K562 (cell line): ENCODE results near the gene TRAPPC2B. TPM values are rescaled to one million over a fixed set of nuclear protein-coding genes. Genes with fewer than 3 reads are reported as not detected.

Source experiments
- FOS ChIP-seq: IDR thresholded peaks from 3 replicates; pipeline ENCODE4 v1.6.1; 2011; ENCODE audit not compliant: insufficient read length; ENCODE audit errors: extremely low read depth
- FOXA1 ChIP-seq: fragments of 450-650 bp; IDR thresholded peaks from 2 replicates; pipeline ENCODE4 v1.6.1; 2016; ENCODE audit warnings: mild to moderate bottlenecking, borderline replicate concordance
- JUN ChIP-seq, 2 experiments: sonication (generic) in 1 of 2; formaldehyde crosslinking in 1 of 2; IDR thresholded peaks; 2 replicates each; pipeline versions ENCODE4 v1.6.1 to v1.8.0; 2012 to 2022; ENCODE audit warnings: borderline replicate concordance in 2 of 2, mild to moderate bottlenecking in 2 of 2, improper control_type of control experiment in 1 of 2, low read depth in 1 of 2, low read length in 1 of 2, missing genetic modification reagents in 1 of 2
- POLR2G ChIP-seq: fragments of 200-400 bp; formaldehyde crosslinking; IDR thresholded peaks from 2 replicates; pipeline ENCODE4 v1.6.1; 2017; ENCODE audit warnings: low read depth, mild to moderate bottlenecking, antibody characterized with exemption, low read length, moderate library complexity
- RBFOX2 ChIP-seq: fragments of 200-400 bp; formaldehyde crosslinking; IDR thresholded peaks from 2 replicates; pipeline ENCODE4 v1.6.1; 2017; ENCODE audit warnings: low read depth, mild to moderate bottlenecking, low read length, moderate library complexity
- RCOR1 ChIP-seq, 2 experiments: IDR thresholded peaks; 2 replicates each; pipeline ENCODE4 v1.6.1; 2012; ENCODE audit warnings: low read depth in 2 of 2, low read length in 2 of 2, borderline replicate concordance in 1 of 2, improper control_type of control experiment in 1 of 2
- SMAD3 ChIP-seq: fragments of 450-650 bp; formaldehyde crosslinking; conservative IDR thresholded peaks from 2 replicates; pipeline ENCODE4 v1.4.0; 2020; ENCODE audit warnings: mild to moderate bottlenecking
- SNRNP70 ChIP-seq: fragments of 200-400 bp; formaldehyde crosslinking; optimal IDR thresholded peaks from 2 replicates; pipeline ENCODE3; 2017; ENCODE audit warnings: low read depth, low read length
- ZC3H11A ChIP-seq: IDR thresholded peaks from 2 replicates; pipeline ENCODE4 v1.6.1; 2012; ENCODE audit warnings: low read depth, low read length, improper control_type of control experiment
- ZNF253 ChIP-seq: fragments of 250-450 bp; sonication (Bioruptor Pico); conservative IDR thresholded peaks from 2 replicates; pipeline ENCODE4 v1.6.1; 2021; ENCODE audit warnings: mild to moderate bottlenecking
- ZNF445 ChIP-seq: fragments of 250-450 bp; sonication (Bioruptor Pico); IDR thresholded peaks from 2 replicates; pipeline ENCODE4 v1.4.0; 2020; ENCODE audit warnings: low read depth, mild to moderate bottlenecking, moderate library complexity
- ZNF707 ChIP-seq: fragments of 250-450 bp; sonication (Bioruptor Pico); conservative IDR thresholded peaks from 2 replicates; pipeline ENCODE4 v1.8.0; 2022; ENCODE audit warnings: inconsistent platforms, mild to moderate bottlenecking, moderate library complexity
- ZNF75A ChIP-seq: fragments of 450-650 bp; formaldehyde crosslinking; IDR thresholded peaks from 2 replicates; pipeline ENCODE4 v1.4.0; 2020; ENCODE audit warnings: mild to moderate bottlenecking
- ZNF76 ChIP-seq: fragments of 250-450 bp; sonication (Bioruptor Pico); IDR thresholded peaks from 2 replicates; pipeline ENCODE4 v1.4.0; 2020; ENCODE audit warnings: mild to moderate bottlenecking, moderate library complexity, borderline replicate concordance
- ZNF77 ChIP-seq: fragments of 250-450 bp; sonication (Bioruptor Pico); IDR thresholded peaks from 2 replicates; pipeline ENCODE4 v1.5.0; 2020
- polyA plus RNA-seq, 8 experiments: library from polyadenylated mRNA; depleted of rRNA in 4 of 8; stranded (reverse) in 5 of 8; unstranded in 3 of 8; fragments of >200 nt; fragmentation: Nextera tagmentation in 2 of 8; fragmentation: Illumina TruSeq in 1 of 8; extraction: Ambion mirVana in 2 of 8; extraction: Trizol in 1 of 8; gene quantifications; 2 replicates each; pipeline versions ENCODE4 v1.2.1 to v1.2.3, GENCODE V29; 2011 to 2014; ENCODE audit warnings: inconsistent platforms in 1 of 8, missing spikeins in 1 of 8
- total RNA-seq, 7 experiments: library from RNA; depleted of rRNA in 6 of 7; stranded (reverse); fragments of >200 nt in 6 of 7; fragmentation: Illumina TruSeq in 2 of 7; extraction: Trizol in 2 of 7; gene quantifications; 2 replicates each; pipeline versions ENCODE4 v1.2.1 to v1.2.3, GENCODE V29; 2011 to 2021; ENCODE audit warnings: low replicate concordance in 1 of 7
- TF ChIP-seq, protein P1 (sequence below), 2 experiments: fragments of 450-650 bp in 1 of 2; sonication (generic) in 1 of 2; formaldehyde crosslinking in 1 of 2; IDR thresholded peaks in 1 of 2; conservative IDR thresholded peaks in 1 of 2; 2 replicates each; pipeline versions ENCODE4 v1.6.1 to v1.8.1; 2016 to 2023; ENCODE audit warnings: mild to moderate bottlenecking in 2 of 2, moderate library complexity in 2 of 2, inconsistent platforms in 1 of 2, missing genetic modification reagents in 1 of 2
- TF ChIP-seq, protein P2 (sequence below), 2 experiments: IDR thresholded peaks in 1 of 2; conservative IDR thresholded peaks in 1 of 2; 2 replicates each; pipeline ENCODE4 v1.6.1; 2016; ENCODE audit warnings: low read depth in 2 of 2, mild to moderate bottlenecking in 1 of 2, missing compliant biosample characterization in 1 of 2, missing genetic modification characterization in 1 of 2, moderate library complexity in 1 of 2
- TF ChIP-seq, protein P3 (sequence below): sonication (generic); formaldehyde crosslinking; IDR thresholded peaks from 2 replicates; pipeline ENCODE4 v1.8.0; 2022; ENCODE audit warnings: missing genetic modification reagents, mild to moderate bottlenecking, moderate library complexity, borderline replicate concordance
- TF ChIP-seq, protein P4 (sequence below): sonication (generic); formaldehyde crosslinking; IDR thresholded peaks from 2 replicates; pipeline ENCODE4 v1.4.0; 2020; ENCODE audit warnings: mild to moderate bottlenecking, missing genetic modification reagents

TRAPPC2B gene
- total and polyA plus RNA-seq, 9 of the 15 experiments (the other 6 are each of a cell fraction or from before 2014, with no cell fraction given): 2.2 to 20.4 (median 4.6) TPM

DNA sequence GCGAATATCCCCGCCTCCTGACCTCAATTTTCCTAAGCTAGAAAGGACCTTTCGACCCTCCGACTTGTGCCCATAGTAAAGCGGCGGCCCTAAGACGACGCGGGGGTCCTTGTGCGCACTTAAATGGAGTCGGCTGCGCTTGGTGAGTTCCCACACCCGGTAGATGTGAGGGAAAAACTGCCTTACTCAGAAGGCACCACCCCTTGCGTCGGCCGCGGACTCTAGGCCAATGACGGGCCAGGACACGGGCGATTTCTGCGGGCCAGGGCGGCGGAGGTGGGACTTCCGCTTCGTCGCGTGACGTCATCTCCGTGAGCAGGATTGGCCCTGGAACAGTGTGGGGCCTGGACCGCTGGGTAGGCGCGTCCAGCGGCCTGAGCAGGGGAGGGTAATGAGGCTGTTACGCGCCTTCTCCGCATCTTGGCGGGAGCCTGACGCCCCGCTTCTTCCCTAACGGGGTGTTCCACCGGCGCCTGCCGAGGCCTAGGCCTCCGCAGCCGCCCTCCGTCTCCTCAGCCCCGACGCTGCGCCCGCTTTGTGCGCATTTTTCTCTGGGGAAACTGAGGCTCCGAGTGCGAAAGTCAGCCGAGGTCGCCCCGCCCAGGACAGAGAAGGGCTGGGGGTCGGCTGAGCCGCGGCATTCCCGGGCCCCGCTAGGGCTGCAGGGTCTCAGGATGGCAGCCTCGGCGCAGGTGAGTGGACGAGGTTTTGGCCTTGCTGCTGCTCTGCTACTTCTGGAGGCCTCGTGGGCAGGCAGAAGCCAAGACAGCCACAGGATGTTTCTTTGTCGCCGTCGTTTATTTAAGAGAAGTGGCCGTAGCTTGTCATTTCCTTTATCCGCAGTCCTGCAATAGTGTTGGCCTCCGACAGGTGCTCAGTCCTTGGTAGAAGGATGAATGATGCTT, 42.9 kb upstream of the TRAPPC2B start, which contains the start of gene ZNF543 (continued):
- TF ChIP-seq SNRNP70 (no peak), ZNF707 (CRISPR knock-in tag) (no peak), SMAD3 (CRISPR knock-in tag) (no peak), ZC3H11A (no peak), ZNF253 (no peak), FOXA1 (no peak), RBFOX2 (peak; percentile 92), RCOR1 (IDR thresholded peaks at IDR 0.05; ENCODE audit: borderline replicate concordance in 1 of 2, low read depth in 2 of 2, low read length in 2 of 2) (0 out of 4 replicates have a peak, but pooled peaks of 1 of the 2 experiments have one; percentile 16), ZNF77 (CRISPR knock-in tag) (no peak), ZNF76 (CRISPR knock-in tag) (0 out of 2 replicates have a peak, but pooled peaks have one; percentile 43), ZNF445 (CRISPR knock-in tag) (no peak), ZNF75A (CRISPR knock-in tag) (peak; percentile 15; the same call in 1 of the 2 replicates), FOS (peak; percentile 12), JUN (IDR thresholded peaks at IDR 0.05; ENCODE audit: borderline replicate concordance, low read depth, low read length) (peak; percentile 83), JUN (CRISPR knock-in tag; IDR thresholded peaks at IDR 0.05; ENCODE audit: borderline replicate concordance) (no peak), POLR2G (peak; percentile 94)
- TF ChIP-seq, protein P1, sequence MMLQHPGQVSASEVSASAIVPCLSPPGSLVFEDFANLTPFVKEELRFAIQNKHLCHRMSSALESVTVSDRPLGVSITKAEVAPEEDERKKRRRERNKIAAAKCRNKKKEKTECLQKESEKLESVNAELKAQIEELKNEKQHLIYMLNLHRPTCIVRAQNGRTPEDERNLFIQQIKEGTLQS (IDR thresholded peaks at IDR 0.05): peak; percentile 99
- TF ChIP-seq, protein P1 (CRISPR knock-in tag; conservative IDR thresholded peaks at IDR 0.05): no peak
- TF ChIP-seq, protein P2, sequence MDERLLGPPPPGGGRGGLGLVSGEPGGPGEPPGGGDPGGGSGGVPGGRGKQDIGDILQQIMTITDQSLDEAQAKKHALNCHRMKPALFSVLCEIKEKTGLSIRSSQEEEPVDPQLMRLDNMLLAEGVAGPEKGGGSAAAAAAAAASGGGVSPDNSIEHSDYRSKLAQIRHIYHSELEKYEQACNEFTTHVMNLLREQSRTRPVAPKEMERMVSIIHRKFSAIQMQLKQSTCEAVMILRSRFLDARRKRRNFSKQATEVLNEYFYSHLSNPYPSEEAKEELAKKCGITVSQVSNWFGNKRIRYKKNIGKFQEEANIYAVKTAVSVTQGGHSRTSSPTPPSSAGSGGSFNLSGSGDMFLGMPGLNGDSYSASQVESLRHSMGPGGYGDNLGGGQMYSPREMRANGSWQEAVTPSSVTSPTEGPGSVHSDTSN (CRISPR knock-in tag; IDR thresholded peaks at IDR 0.05; ENCODE audit: low read depth): no peak
- TF ChIP-seq, protein P2 (tag; conservative IDR thresholded peaks at IDR 0.05; ENCODE audit: low read depth): no peak
- TF ChIP-seq, protein P3, sequence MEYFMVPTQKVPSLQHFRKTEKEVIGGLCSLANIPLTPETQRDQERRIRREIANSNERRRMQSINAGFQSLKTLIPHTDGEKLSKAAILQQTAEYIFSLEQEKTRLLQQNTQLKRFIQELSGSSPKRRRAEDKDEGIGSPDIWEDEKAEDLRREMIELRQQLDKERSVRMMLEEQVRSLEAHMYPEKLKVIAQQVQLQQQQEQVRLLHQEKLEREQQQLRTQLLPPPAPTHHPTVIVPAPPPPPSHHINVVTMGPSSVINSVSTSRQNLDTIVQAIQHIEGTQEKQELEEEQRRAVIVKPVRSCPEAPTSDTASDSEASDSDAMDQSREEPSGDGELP (CRISPR knock-in tag): peak; percentile 65; the same call in 1 of the 2 replicates
- TF ChIP-seq, protein P4, sequence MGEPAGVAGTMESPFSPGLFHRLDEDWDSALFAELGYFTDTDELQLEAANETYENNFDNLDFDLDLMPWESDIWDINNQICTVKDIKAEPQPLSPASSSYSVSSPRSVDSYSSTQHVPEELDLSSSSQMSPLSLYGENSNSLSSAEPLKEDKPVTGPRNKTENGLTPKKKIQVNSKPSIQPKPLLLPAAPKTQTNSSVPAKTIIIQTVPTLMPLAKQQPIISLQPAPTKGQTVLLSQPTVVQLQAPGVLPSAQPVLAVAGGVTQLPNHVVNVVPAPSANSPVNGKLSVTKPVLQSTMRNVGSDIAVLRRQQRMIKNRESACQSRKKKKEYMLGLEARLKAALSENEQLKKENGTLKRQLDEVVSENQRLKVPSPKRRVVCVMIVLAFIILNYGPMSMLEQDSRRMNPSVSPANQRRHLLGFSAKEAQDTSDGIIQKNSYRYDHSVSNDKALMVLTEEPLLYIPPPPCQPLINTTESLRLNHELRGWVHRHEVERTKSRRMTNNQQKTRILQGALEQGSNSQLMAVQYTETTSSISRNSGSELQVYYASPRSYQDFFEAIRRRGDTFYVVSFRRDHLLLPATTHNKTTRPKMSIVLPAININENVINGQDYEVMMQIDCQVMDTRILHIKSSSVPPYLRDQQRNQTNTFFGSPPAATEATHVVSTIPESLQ (CRISPR knock-in tag): no peak
